GM21390 (cell line): Measurements from ENCODE around the gene ZNHIT2.
A peak's percentile ranks its signal among the peaks of the same experiment; 100 is the strongest.
"Not testable (repeated sequence)": the region's sequence is repeated elsewhere in the genome, so short reads cannot be mapped to it uniquely, and the experiment has no call there.

Experiments
- ATAC-seq: cut with Tn5 transposase; IDR thresholded peaks from one replicate; pipeline ENCODE4 v1.9.1; 2021; ENCODE audit not compliant: unreplicated experiment

ZNHIT2 gene

GRCh38 chr11:65121447-65121864 is 4.0 kb upstream of the ZNHIT2 start:
- ATAC-seq: no peak

GRCh38 chr11:65120831-65121230 is 3.3 kb upstream of the ZNHIT2 start:
- no peak for ATAC-seq

GRCh38 chr11:65119670-65119995 is 2.1 kb upstream of the ZNHIT2 start:
- no peak for ATAC-seq

- ATAC-seq: not testable (repeated sequence)
Measured at GRCh38 chr11:65118891-65119669, 1.6 kb upstream of the ZNHIT2 start.

- no peak for ATAC-seq
Measured at GRCh38 chr11:65118097-65118837, 766 bp upstream of the ZNHIT2 start.

GRCh38 chr11:65116370-65117205 is 913 bp downstream of the ZNHIT2 start:
- ATAC-seq: no peak

GRCh38 chr11:65115361-65116082 is 2.0 kb downstream of the ZNHIT2 start:
- no peak for ATAC-seq

GRCh38 chr11:65114538-65115171 is 2.8 kb downstream of the ZNHIT2 start:
- ATAC-seq: no peak

GRCh38 chr11:65113839-65114238 is 3.7 kb downstream of the ZNHIT2 start:
- ATAC-seq: no peak

GRCh38 chr11:65113361-65113756 is 4.1 kb downstream of the ZNHIT2 start:
- ATAC-seq: no peak

GRCh38 chr11:65112546-65113360 is 4.7 kb downstream of the ZNHIT2 start:
- no peak for ATAC-seq

GRCh38 chr11:65111744-65112545 is 5.6 kb downstream of the ZNHIT2 start, which contains the start of gene TM7SF2:
TM7SF2 (plus strand) TSS chr11:65111872; CDS start chr11:65112016, 144 bp downstream.
- peak; percentile 58 for ATAC-seq

GRCh38 chr11:65111159-65111743 is 6.2 kb downstream of the ZNHIT2 start:
- no peak for ATAC-seq

- ATAC-seq: peak; percentile 30
Measured at GRCh38 chr11:65110354-65110861, 7.1 kb downstream of the ZNHIT2 start.

GRCh38 chr11:65109231-65110198 is 8.0 kb downstream of the ZNHIT2 start:
- ATAC-seq: no peak

- no peak for ATAC-seq
Measured at GRCh38 chr11:65108469-65109123, 8.9 kb downstream of the ZNHIT2 start.
